HG03439 (cell line): ENCODE data around the gene MORF4L1.
"Not testable (repeated sequence)": the region's sequence is repeated elsewhere in the genome, so short reads cannot be mapped to it uniquely, and the experiment has no call there.

ENCODE experiments used
- ATAC-seq: cut with Tn5 transposase; IDR thresholded peaks from one replicate; pipeline ENCODE4 v1.9.1; 2021; ENCODE audit warnings: mild to moderate bottlenecking, moderate library complexity; ENCODE audit not compliant: unreplicated experiment

MORF4L1 gene

DNA sequence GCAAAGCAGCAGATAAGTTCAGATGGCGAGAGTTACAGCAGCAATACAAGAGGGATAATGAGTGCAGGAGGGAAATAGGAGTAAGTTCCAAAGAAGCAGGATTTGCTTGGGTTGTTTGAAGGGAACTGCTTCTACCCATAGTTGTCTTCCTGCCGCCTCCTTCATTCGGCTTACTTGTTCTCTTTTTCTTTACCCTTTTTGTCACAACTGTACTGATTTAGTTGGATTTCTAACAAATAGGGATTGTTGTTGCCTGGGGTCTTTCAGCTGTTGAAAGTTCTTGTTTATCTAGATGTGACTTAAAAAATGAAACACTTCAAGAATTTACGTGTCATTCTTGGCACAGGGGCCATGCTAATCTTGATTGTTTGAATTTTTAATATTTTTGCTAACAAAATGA is 25.9 kb downstream of the MORF4L1 start:
- no peak for ATAC-seq

DNA sequence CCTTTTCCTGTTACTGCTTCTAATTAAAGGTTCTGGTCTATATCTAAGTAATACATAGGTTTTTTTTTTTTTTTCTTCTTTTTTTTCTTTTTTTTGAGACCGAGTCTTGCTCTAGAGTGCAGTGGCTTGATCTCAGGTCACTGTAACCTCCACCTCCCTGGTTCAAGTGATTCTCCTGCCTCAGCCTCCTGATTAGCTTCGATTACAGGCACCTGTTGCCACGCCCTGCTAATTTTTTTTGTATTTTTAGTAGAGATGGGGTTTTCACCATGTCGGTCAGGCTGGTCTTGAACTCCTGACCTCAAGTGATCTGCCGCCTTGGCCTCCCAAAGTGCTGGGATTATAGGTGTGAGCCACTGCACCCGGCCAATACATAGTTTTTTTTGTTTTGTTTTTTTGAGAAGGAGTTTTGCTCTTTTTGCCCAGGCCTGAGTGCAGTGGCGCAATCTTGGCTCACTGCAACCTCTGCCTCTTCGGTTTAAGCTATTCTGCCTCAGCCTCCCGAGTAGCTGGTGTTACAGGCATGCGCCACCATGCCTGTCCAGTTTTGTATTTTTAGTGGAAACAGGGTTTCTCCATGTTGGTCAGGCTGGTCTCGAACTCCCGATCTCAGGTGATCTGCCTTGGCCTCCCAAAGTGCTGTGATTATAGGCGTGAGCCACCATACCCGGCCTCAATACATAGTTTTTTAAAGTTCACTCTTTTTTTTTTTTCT is 28.3 kb downstream of the MORF4L1 start:
- not testable (repeated sequence) for ATAC-seq

DNA sequence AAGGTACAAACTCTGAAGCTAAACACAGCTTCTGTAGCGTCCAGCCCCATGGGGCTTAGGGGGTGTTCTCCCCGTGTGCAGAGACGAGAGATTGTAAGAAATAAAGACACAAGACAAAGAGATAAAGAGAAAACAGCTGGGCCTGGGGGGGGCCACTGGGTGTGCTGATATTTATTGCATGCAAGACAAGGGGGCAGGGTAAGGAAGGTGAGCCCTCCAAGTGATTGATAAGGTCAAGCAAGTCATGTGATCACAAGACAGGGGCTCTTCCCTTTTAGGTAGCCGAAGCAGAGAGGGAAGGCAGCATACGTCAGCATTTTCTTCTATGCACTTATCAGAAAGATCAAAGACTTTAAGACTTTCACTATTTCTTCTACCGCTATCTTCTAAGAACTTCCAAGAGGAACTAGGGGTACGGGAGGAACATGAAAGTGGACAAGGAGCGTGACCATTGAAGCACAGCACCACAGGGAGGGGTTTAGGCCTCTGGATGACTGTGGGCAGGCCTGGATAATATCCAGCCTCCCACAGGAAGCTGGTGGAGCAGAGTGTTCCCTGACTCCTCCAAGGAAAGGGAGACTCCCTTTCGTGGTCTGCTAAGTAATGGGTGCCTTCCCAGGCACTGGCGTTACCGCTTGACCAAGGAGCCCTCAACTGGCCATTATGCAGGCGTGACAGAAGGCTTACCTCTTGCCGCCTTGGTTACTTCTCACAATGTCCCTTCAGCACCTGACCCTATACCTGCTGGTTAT is 29.8 kb downstream of the MORF4L1 start:
- not testable (repeated sequence) for ATAC-seq

DNA sequence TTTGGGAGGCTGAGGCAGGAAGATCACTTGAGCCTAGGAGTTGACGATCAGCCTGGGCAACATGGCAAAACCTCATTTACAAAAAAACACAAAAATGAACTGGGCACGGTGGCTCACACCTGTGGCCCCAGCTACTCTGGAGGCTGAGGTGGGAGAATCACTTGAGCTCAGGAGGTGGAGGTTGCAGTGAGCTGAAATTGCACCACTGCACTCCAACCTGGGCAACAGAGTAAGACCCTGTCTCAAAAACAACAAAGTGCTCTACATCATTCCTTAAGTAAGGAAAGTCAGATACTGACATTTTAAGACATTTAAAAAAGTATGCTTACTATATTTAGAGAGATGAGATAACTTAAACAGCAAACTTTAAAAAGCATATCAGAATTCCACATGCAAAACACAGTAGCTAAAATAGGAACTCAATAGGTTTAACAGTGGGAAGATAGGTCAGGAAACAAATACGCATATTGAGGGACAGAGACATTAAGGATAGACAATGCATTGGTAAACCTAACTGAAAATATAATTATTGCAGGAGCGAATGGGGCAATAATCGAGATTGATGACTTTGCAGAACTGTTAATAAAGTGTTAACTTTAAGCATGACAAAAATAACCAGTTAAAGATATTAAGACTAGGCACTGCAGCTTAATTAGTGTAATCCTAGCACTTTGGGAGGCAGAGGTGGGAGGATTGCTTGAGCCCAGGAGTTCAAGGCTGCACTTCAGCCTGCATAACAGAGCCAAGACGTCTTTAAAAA is 32.1 kb downstream of the MORF4L1 start:
- ATAC-seq = no peak

DNA sequence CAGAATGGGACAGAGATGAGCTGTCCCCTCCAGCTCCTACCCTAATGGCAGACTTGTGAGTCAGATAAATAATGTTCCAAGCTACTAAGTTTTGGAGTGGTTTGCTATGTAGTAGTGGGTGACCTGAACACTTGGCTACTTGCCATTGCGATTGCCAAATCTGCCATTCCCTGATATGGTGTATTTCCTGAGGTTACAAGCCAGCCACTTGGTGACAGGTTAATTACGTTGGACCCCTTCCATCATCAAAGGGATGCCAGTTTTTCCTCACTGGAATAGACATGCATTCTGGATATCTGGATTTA is 33.6 kb downstream of the MORF4L1 start:
- ATAC-seq = no peak

DNA sequence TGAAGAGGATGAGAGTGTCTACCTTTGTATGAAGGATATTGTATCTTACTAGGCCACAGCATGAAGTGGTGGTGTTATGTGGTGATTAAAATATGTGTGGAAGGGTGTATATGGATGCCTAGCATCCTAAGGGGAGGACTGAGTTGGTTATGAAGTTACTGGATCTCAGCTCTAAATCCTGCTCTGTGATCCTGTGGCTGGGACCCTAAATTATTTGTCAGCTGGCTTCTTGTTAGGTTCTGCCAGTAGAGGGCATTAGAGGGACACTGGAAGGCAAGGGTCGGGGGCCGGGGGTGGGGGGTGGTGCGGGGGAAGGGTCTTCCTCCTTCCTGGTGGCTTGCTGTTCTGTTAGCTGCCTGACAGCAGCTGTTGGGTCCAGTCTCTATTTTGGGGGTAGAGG is 34.9 kb downstream of the MORF4L1 start:
- no peak for ATAC-seq

DNA sequence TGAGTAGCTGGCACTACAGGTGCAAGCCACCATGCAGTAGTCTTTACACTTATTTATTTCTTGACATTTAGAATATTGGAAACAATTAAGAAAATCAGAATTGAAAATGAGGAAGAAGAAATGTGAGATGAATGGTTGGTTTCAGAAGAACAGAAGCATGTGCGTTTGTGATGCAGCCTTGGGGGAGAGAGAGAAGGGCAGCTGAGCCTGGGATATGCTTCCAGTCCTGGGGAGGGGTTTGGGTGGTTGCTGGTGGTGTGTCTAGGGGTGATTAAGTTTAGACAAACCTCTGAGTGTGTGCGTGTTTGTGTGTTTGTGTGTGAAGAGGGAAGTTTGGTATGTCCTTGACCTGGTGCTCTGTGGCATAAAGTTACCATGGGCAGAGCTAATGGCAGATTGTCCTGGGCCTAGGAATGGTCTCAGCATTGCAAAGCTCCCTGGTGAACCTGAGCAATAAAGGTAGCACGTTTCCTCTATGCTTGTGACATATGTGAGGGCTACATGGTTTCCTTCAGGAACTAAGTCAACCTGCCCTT is 36.5 kb downstream of the MORF4L1 start:
- no peak for ATAC-seq

DNA sequence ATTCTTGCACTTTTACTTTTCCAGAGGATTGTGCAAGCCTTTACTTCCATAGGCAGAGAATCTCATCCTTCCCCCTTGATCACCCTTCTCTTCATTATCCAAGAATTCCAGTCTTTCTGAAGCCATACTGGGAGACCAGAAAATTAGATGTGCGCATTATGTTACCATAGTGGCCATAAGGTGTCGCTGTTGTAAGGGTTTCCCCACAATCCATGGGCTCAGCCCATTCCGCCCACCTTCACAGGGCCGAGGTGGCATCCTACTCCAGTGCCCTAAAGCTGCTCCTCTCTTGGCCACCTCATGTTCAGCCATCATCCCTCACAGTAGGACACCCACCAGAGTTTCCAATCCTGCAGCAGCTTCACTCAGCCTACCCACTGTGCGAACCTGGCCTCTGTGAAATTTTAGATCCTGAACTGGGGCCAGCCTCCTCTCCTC is 37.1 kb downstream of the MORF4L1 start:
- ATAC-seq = no peak

DNA sequence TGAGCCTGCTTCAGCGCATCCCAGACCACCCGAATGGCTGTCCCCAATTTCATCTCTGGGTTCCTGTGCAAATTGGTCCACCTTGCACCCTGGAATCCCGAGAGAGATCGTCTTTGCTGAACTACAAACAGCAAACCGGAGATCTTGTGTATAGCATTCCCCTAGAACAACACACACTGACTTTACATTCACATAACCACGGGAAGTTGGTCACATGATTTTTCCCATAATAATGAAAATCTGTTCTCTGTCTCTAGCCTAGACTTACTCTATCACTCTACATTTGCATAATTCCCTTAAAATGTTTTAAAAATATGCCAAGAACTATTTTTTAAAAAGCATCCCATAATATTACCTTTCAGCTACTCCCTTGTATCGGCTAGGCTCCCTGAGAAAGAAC is 37.6 kb downstream of the MORF4L1 start:
- ATAC-seq = no peak

- ATAC-seq = no peak
Observed at GRCh38 chr15:78912316-78912715, 39.6 kb downstream of the MORF4L1 start.

- no peak for ATAC-seq
Observed at GRCh38 chr15:78913012-78913411, 40.3 kb downstream of the MORF4L1 start.

DNA sequence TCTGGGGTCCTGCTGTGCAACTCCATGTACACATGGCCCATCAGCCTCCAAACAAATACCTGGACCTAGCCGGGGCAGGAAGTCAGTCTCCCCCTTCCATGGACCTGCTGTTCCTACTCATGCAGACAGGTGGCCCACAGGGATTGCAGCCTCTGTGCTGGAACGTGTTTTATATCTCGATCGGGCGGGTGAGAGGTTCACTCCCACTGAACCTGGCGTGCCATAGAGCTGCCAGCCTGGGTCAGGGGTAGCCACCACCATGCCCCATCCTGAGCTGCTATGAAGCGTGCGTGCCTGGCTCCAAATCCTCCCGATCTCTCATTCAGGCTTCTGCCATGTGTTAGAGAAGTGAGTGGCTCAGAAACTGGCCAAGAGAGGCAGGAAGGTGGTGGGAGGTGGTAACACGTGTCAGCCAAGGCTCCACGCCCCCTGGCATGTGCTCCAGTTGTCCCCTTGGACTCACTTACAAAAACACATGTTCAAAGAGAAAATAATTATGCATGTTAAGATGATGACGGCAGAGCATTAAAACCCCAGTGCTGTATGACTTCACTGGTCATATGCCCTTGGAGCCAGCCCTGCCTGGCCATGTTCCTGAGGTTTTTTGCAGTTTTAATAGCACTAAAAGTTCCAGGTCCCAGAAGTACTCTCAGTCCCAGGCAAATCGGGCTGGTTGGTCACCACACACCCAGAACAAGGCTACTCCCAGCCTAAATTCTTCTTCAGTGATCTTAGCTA is 41.5 kb downstream of the MORF4L1 start:
- ATAC-seq = no peak

DNA sequence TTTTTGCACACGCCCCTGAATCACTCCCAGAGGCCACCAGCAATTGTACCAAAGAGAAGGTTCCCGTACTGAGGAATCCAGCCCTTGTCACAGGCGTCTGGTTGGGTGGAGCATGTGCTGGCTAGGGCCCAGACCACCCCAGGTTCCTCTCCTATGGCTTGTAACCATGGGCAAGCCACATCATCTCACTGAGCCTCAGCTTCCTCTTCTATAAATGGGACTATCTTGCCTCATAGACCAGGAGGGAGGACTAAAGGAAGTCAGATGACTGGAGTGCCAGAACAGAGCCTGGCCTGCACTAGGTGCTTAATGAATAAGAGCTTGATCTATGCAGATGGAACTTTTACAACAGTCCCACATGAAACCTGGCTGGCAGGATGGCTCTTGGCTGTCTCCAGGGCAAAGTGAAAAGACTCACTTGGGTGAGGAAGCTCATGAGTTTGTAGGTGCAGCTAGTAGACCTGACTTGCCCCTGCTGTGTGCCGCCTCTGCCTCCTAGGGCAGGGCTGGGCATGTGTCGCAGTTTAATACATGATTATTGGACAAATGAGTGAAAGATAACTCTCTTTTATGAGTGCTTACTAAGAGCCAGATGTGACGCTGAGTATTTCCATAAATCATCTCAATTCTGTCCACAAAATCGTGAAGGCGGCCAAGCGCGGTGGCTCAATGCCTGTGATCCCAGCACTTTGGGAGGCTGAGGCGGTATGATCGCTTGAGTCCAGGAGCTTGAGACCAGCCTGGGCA is 42.8 kb downstream of the MORF4L1 start:
- no peak for ATAC-seq

- no peak for ATAC-seq
Observed at GRCh38 chr15:78916088-78916487, 43.4 kb downstream of the MORF4L1 start.

DNA sequence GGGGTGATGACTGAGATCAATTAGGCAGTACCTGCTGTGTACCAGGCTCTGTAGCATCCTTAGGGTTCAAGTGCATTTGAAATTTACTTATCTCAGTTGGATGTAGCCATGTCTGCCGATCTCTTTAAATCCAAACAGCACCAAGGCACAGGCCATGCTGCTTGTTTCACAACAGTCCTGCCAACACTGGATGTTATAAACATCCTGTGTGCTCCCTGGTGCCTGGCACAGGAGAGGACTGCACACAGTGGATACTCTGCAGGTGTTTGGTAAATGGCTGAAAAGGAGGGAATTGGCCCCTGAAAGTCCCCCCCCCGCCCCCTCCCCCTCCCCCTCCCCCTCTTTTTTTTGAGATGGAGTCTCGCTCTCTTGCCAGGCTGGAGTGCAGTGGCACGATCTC is 45.2 kb downstream of the MORF4L1 start:
- ATAC-seq = no peak

GRCh38 chr15:78921517-78921916 is 48.8 kb downstream of the MORF4L1 start:
- ATAC-seq = no peak

GRCh38 chr15:78921940-78922339 is 49.2 kb downstream of the MORF4L1 start:
- ATAC-seq = no peak

- no peak for ATAC-seq
Observed at GRCh38 chr15:78922527-78922926, 49.8 kb downstream of the MORF4L1 start.

DNA sequence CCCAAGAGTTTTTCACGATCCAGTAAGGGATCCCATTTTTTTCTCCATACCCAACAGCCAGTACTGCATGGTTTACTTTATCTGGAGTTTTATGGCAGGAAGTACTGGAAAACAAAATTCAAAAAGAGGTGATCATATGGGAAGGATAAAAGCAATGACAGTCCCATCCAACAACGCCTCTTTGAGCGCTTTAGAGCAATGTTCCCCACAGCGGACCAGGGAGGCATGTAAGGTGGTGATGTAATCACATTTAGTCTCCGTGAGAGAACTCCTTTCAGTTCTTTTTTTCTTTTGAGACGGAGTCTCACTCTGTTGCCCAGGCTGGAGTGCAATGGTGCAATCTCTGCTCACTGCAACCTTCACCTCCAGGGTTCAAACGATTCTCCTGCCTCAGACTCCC is 50.3 kb downstream of the MORF4L1 start:
- no peak for ATAC-seq
